PC-3 (cell line): ENCODE data around the gene MAP3K5. TPM values are rescaled to one million over a fixed set of nuclear protein-coding genes. Genes with fewer than 3 reads are reported as not detected.
"Not testable (repeated sequence)": the region's sequence is repeated elsewhere in the genome, so short reads cannot be mapped to it uniquely, and the experiment has no call there.

ENCODE experiments used
- ATAC-seq: fragments of 200-7000 bp; cut with Tn5 transposase; 2 replicates; pipeline ENCODE4 v1.9.1; 2020; ENCODE audit warnings: mild to moderate bottlenecking, moderate library complexity
- BruUV-seq: library from RNA; stranded (reverse); fragments of 400-500 nt; replicated peaks from 2 replicates; lab custom pipeline; 2021; lab: Mats Ljungman, UMichigan
- CTCF ChIA-PET: fragments of 300-600 bp; sonication (Branson Sonifier 250); formaldehyde crosslinking; loops from one replicate; lab custom pipeline; 2022; ENCODE audit warnings: antibody characterized with exemption; lab: Charles Lee
- POLR2A ChIA-PET: fragments of 300-600 bp; sonication (Branson Sonifier 250); formaldehyde crosslinking; loops from one replicate; lab custom pipeline; 2022; ENCODE audit warnings: antibody characterized with exemption; ENCODE audit not compliant: unreplicated experiment; lab: Charles Lee
- DNase-seq: peaks from one replicate; pipeline ENCODE4 v3.0.0-alpha.2; 2015
- H2AFZ ChIP-seq: fragments of 300-600 bp; sonication (generic); 2 replicates; pipeline ENCODE4 v1.6.0; 2016; ENCODE audit warnings: antibody characterized with exemption, low read length
- H3F3A ChIP-seq: fragments of 300-600 bp; sonication (generic); one replicate; pipeline ENCODE4 v1.6.0; 2017; ENCODE audit warnings: antibody characterized with exemption, low read length, control low read depth, mild to moderate bottlenecking; ENCODE audit not compliant: unreplicated experiment
- H3K27ac ChIP-seq: fragments of 300-600 bp; sonication (generic); 2 replicates; pipeline ENCODE4 v1.5.1; 2016; ENCODE audit warnings: mild to moderate bottlenecking, low read length
- H3K27me3 ChIP-seq: fragments of 300-600 bp; sonication (generic); 2 replicates; pipeline ENCODE4 v1.6.1; 2016; ENCODE audit warnings: low read length, mixed read lengths
- H3K36me3 ChIP-seq: fragments of 300-600 bp; sonication (generic); 2 replicates; pipeline ENCODE4 v1.6.1; 2016; ENCODE audit warnings: low read depth, mixed run types, low read length, mixed read lengths
- H3K4me1 ChIP-seq: fragments of 300-600 bp; sonication (generic); 2 replicates; pipeline ENCODE4 v1.5.1; 2016; ENCODE audit warnings: low read length; ENCODE audit not compliant: insufficient read depth
- H3K4me2 ChIP-seq: fragments of 300-600 bp; sonication (generic); 2 replicates; pipeline ENCODE4 v1.6.0; 2016; ENCODE audit warnings: low read length
- H3K4me3 ChIP-seq: fragments of 300-600 bp; sonication (generic); 2 replicates; pipeline ENCODE4 v1.5.1; 2016; ENCODE audit warnings: mild to moderate bottlenecking, low read length, mixed read lengths
- H3K79me2 ChIP-seq: fragments of 300-600 bp; sonication (generic); 2 replicates; pipeline ENCODE4 v1.6.1; 2017; ENCODE audit warnings: low read length, mixed read lengths
- H3K9ac ChIP-seq: fragments of 300-600 bp; sonication (generic); 2 replicates; pipeline ENCODE4 v1.6.0; 2016; ENCODE audit warnings: mild to moderate bottlenecking, low read length
- H3K9me2 ChIP-seq: fragments of 300-600 bp; sonication (generic); replicated peaks from 2 replicates; pipeline ENCODE4 v1.6.1; 2016; ENCODE audit warnings: mixed run types, low read length, mixed read lengths
- H3K9me3 ChIP-seq: fragments of 300-600 bp; sonication (generic); 2 replicates; pipeline ENCODE4 v1.6.1; 2016; ENCODE audit warnings: low read length, mixed read lengths
- H4K20me1 ChIP-seq: fragments of 300-600 bp; sonication (generic); 2 replicates; pipeline ENCODE4 v1.6.1; 2016; ENCODE audit warnings: low read length, mixed read lengths
- EZH2 ChIP-seq: fragments of 300-600 bp; sonication (generic); IDR thresholded peaks from one replicate; pipeline ENCODE4 v1.6.1; 2017; ENCODE audit warnings: antibody characterized with exemption, mild to moderate bottlenecking, low read length; ENCODE audit not compliant: unreplicated experiment
- EZH2phosphoT487 ChIP-seq: fragments of 300-600 bp; sonication (generic); IDR thresholded peaks from 2 replicates; pipeline ENCODE4 v1.6.1; 2018; ENCODE audit warnings: mild to moderate bottlenecking, antibody characterized with exemption, low read length, borderline replicate concordance
- intact Hi-C: fragments of 100-400 bp; cut with micrococcal nuclease; formaldehyde crosslinking; loops from 2 replicates; pipeline ENCODE4 v1.9.0; 2023
- total RNA-seq: library from RNA; depleted of rRNA; stranded (reverse); fragments of >200 nt; gene quantifications from 2 replicates; pipeline ENCODE4 v1.2.3, GENCODE V29; 2014
- TF ChIP-seq, protein P1 (sequence below): fragments of 300-600 bp; sonication (generic); conservative IDR thresholded peaks from 2 replicates; pipeline ENCODE4 v1.5.1; 2017; ENCODE audit warnings: antibody characterized with exemption, low read depth, mild to moderate bottlenecking, low read length

MAP3K5 gene
- total RNA-seq, 1 experiment from 2014 or later: 4.3 TPM

DNA sequence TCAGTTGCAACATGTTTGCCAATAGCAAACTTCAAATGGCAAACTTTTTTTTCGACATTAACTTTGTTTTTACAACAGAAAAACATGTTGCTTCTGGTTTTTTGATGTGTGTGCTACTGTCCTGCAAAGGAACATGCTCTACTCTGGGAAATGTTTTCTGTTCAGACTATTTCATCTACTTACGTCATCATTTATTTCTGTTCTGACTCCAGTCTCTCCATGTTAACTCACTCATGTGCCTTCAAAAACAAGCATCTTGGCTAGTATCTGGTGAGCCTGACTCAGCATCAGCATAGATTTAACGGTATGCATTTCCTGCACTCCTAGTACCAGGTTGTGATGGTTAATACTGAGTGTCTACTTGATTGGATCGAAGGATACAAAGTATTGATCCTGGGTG, 206.0 kb downstream of the MAP3K5 start:
- Histone ChIP-seq H3K27me3 (no peaks in the 10 kb centered on the region), H3K4me3 (no peak overlapping the region), H3K9me3 (no peaks in the 10 kb centered on the region), H3K9me2 (no peaks in the 10 kb centered on the region), H3K36me3 (no peaks in the 10 kb centered on the region), H3K79me2 (no peaks in the 10 kb centered on the region), H2AFZ (no peak overlapping the region), H3F3A (no peaks in the 10 kb centered on the region), H3K27ac (no peak overlapping the region), H4K20me1 (no peaks in the 10 kb centered on the region), H3K4me1 (peaks cover 6% of the 10 kb centered on the region), H3K4me2 (no peak overlapping the region), H3K9ac (no peak overlapping the region)
- intact Hi-C loops: no loop called here
- POLR2A ChIA-PET: interaction anchor here (0.6 kb wide), 1 partner anchor 78 kb away, joined by 3 read pairs; no protein-coding TSS in a partner anchor
- DNase-seq: no peak
- ATAC-seq: no peak
- BruUV-seq: no TSS peak
- no peak for TF ChIP-seq EZH2
- no peak for TF ChIP-seq EZH2phosphoT487
- TF ChIP-seq, protein P1, sequence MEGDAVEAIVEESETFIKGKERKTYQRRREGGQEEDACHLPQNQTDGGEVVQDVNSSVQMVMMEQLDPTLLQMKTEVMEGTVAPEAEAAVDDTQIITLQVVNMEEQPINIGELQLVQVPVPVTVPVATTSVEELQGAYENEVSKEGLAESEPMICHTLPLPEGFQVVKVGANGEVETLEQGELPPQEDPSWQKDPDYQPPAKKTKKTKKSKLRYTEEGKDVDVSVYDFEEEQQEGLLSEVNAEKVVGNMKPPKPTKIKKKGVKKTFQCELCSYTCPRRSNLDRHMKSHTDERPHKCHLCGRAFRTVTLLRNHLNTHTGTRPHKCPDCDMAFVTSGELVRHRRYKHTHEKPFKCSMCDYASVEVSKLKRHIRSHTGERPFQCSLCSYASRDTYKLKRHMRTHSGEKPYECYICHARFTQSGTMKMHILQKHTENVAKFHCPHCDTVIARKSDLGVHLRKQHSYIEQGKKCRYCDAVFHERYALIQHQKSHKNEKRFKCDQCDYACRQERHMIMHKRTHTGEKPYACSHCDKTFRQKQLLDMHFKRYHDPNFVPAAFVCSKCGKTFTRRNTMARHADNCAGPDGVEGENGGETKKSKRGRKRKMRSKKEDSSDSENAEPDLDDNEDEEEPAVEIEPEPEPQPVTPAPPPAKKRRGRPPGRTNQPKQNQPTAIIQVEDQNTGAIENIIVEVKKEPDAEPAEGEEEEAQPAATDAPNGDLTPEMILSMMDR: no peak
- CTCF ChIA-PET: no interaction called here

DNA sequence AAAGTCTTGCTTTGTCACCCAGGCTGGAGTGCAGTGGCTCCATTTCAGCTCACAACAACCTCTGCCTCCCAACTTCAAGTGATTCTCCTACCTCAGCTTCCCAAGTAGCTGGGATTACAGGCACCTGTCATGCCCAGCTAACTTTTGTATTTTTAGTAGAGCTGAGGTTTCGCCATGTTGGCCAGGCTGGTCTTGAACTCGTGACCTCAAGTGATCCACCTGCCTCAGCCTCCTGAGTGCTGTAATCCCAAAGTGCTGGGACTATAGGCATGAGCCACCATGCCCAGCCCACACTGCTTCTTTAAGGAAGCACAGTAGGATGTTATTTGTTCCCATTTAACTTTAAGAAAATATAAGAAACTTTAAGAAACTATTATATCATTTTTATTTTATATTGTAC, 206.8 kb downstream of the MAP3K5 start:
- H3K36me3 ChIP-seq, H3K4me2 ChIP-seq, H3K9me3 ChIP-seq, H3K9ac ChIP-seq, H4K20me1 ChIP-seq, H3K79me2 ChIP-seq, ATAC-seq, H3K4me1 ChIP-seq, BruUV-seq, H3K9me2 ChIP-seq, H2AFZ ChIP-seq, H3K27me3 ChIP-seq, H3K4me3 ChIP-seq, CTCF ChIA-PET, DNase-seq, H3K27ac ChIP-seq, H3F3A ChIP-seq, intact Hi-C loops: not testable (repeated sequence)
- POLR2A ChIA-PET: interaction anchor here (0.6 kb wide), 1 partner anchor 79 kb away, joined by 3 read pairs; no protein-coding TSS in a partner anchor

DNA sequence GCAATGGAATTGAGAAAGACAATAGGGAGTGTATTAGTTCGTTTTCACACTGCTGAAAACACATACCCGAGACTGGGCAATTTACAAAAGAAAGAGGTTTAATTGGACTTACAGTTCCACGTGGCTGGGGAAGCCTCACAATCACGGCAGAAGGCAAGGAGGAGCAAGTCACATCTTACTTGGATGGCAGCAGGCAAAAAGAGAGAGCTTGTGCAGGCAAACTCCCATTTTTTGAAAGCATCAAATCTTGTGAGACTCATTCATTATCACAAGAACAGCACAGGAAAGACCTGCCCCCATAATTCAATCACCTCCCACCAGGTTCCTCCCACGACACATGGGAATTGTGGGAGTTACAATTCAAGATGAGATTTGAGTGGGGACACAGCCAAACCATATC, 208.0 kb downstream of the MAP3K5 start:
- POLR2A ChIA-PET, H3K27me3 ChIP-seq, H3K36me3 ChIP-seq, H3K4me2 ChIP-seq, H3K9ac ChIP-seq, CTCF ChIA-PET, H3K9me2 ChIP-seq, H3K27ac ChIP-seq, H3K79me2 ChIP-seq, H3F3A ChIP-seq, H3K4me1 ChIP-seq, DNase-seq, H3K4me3 ChIP-seq, ATAC-seq, H3K9me3 ChIP-seq, BruUV-seq, H2AFZ ChIP-seq, intact Hi-C loops, H4K20me1 ChIP-seq: not testable (repeated sequence)
